PC-3 (cell line): ENCODE data around the gene LSMEM2. TPM values are rescaled to one million over a fixed set of nuclear protein-coding genes. Genes with fewer than 3 reads are reported as not detected.

Source experiments
- ATAC-seq: fragments of 200-7000 bp; cut with Tn5 transposase; 2 replicates; pipeline ENCODE4 v1.9.1; 2020; ENCODE audit warnings: mild to moderate bottlenecking, moderate library complexity
- BruUV-seq: library from RNA; stranded (reverse); fragments of 400-500 nt; replicated peaks from 2 replicates; lab custom pipeline; 2021; lab: Mats Ljungman, UMichigan
- CTCF ChIA-PET: fragments of 300-600 bp; sonication (Branson Sonifier 250); formaldehyde crosslinking; loops from one replicate; lab custom pipeline; 2022; ENCODE audit warnings: antibody characterized with exemption; lab: Charles Lee
- POLR2A ChIA-PET: fragments of 300-600 bp; sonication (Branson Sonifier 250); formaldehyde crosslinking; loops from one replicate; lab custom pipeline; 2022; ENCODE audit warnings: antibody characterized with exemption; ENCODE audit not compliant: unreplicated experiment; lab: Charles Lee
- DNase-seq: peaks from one replicate; pipeline ENCODE4 v3.0.0-alpha.2; 2015
- H2AFZ ChIP-seq: fragments of 300-600 bp; sonication (generic); 2 replicates; pipeline ENCODE4 v1.6.0; 2016; ENCODE audit warnings: antibody characterized with exemption, low read length
- H3F3A ChIP-seq: fragments of 300-600 bp; sonication (generic); one replicate; pipeline ENCODE4 v1.6.0; 2017; ENCODE audit warnings: antibody characterized with exemption, low read length, control low read depth, mild to moderate bottlenecking; ENCODE audit not compliant: unreplicated experiment
- H3K27ac ChIP-seq: fragments of 300-600 bp; sonication (generic); 2 replicates; pipeline ENCODE4 v1.5.1; 2016; ENCODE audit warnings: mild to moderate bottlenecking, low read length
- H3K27me3 ChIP-seq: fragments of 300-600 bp; sonication (generic); 2 replicates; pipeline ENCODE4 v1.6.1; 2016; ENCODE audit warnings: low read length, mixed read lengths
- H3K36me3 ChIP-seq: fragments of 300-600 bp; sonication (generic); 2 replicates; pipeline ENCODE4 v1.6.1; 2016; ENCODE audit warnings: low read depth, mixed run types, low read length, mixed read lengths
- H3K4me1 ChIP-seq: fragments of 300-600 bp; sonication (generic); 2 replicates; pipeline ENCODE4 v1.5.1; 2016; ENCODE audit warnings: low read length; ENCODE audit not compliant: insufficient read depth
- H3K4me2 ChIP-seq: fragments of 300-600 bp; sonication (generic); 2 replicates; pipeline ENCODE4 v1.6.0; 2016; ENCODE audit warnings: low read length
- H3K4me3 ChIP-seq: fragments of 300-600 bp; sonication (generic); 2 replicates; pipeline ENCODE4 v1.5.1; 2016; ENCODE audit warnings: mild to moderate bottlenecking, low read length, mixed read lengths
- H3K79me2 ChIP-seq: fragments of 300-600 bp; sonication (generic); 2 replicates; pipeline ENCODE4 v1.6.1; 2017; ENCODE audit warnings: low read length, mixed read lengths
- H3K9ac ChIP-seq: fragments of 300-600 bp; sonication (generic); 2 replicates; pipeline ENCODE4 v1.6.0; 2016; ENCODE audit warnings: mild to moderate bottlenecking, low read length
- H3K9me2 ChIP-seq: fragments of 300-600 bp; sonication (generic); replicated peaks from 2 replicates; pipeline ENCODE4 v1.6.1; 2016; ENCODE audit warnings: mixed run types, low read length, mixed read lengths
- H3K9me3 ChIP-seq: fragments of 300-600 bp; sonication (generic); 2 replicates; pipeline ENCODE4 v1.6.1; 2016; ENCODE audit warnings: low read length, mixed read lengths
- H4K20me1 ChIP-seq: fragments of 300-600 bp; sonication (generic); 2 replicates; pipeline ENCODE4 v1.6.1; 2016; ENCODE audit warnings: low read length, mixed read lengths
- EZH2 ChIP-seq: fragments of 300-600 bp; sonication (generic); IDR thresholded peaks from one replicate; pipeline ENCODE4 v1.6.1; 2017; ENCODE audit warnings: antibody characterized with exemption, mild to moderate bottlenecking, low read length; ENCODE audit not compliant: unreplicated experiment
- EZH2phosphoT487 ChIP-seq: fragments of 300-600 bp; sonication (generic); IDR thresholded peaks from 2 replicates; pipeline ENCODE4 v1.6.1; 2018; ENCODE audit warnings: mild to moderate bottlenecking, antibody characterized with exemption, low read length, borderline replicate concordance
- intact Hi-C: fragments of 100-400 bp; cut with micrococcal nuclease; formaldehyde crosslinking; loops from 2 replicates; pipeline ENCODE4 v1.9.0; 2023
- total RNA-seq: library from RNA; depleted of rRNA; stranded (reverse); fragments of >200 nt; gene quantifications from 2 replicates; pipeline ENCODE4 v1.2.3, GENCODE V29; 2014
- TF ChIP-seq, protein P1 (sequence below): fragments of 300-600 bp; sonication (generic); conservative IDR thresholded peaks from 2 replicates; pipeline ENCODE4 v1.5.1; 2017; ENCODE audit warnings: antibody characterized with exemption, low read depth, mild to moderate bottlenecking, low read length

LSMEM2 gene
- total RNA-seq, 1 experiment from 2014 or later = not detected

DNA sequence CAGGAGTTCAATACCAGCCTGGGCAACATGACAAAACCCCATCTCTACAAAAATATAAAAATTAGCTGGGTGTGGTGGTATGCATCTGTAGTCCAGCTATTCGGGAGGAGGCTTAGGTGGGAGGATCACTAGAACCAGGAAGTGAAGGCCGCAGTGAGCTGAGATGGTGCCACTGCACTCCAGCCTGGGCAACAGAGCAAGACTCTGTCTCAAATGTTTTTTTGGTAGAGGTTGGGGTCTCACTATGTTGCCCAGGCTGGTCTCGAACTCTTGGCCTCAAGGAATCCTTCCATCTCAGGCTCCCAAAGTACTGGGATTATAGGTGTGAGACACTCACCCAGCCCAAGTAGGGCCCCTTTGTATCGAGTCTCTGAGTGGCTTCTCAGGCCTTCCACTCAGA lies 15.2 kb downstream of the LSMEM2 start:
- BruUV-seq = no TSS peak

DNA sequence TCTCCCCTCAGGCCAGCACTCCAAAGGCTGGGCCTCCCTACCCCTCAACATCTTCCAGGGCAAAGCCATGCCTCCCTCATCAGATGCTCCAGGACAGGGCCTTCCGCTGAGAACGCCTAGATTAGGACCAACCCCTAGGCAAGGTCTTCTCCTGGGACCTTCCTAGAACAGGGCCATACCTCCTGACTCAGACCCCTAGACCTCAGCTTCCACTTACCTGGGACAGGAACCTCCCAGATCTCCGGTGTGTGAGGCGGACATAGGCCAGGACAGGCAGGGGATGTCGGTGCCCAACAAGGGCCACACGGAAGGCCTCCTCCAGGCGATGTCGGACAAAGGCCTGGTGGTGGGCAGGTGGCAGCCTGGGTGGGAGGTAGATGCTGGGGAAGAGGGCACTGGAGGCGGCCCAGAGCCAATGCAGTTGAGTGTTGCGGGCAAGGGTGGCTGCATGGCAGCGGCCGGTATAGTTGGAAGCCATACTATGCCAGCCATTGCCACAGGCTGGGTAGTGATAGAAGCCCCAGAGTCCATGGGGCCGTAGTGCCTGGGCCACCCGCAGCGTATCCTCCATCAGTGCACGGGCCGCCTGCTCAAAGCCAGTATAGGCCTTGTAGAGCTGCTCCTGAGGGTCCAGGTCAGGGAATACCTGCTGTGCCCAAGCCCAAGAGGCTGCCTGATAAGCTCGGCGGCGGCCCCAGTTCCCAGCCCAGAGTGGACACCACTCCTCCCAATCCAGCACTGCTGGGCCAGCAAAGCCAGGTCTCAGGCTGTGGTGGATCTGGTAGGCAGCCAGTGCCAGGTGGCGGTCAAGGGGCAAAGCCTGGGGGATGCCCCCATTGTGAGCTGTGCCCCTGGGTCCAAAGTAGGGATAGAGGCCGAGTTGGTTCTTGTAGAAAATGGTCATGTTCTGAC lies 15.9 kb downstream of the LSMEM2 start:
- no peaks in the 10 kb centered on the region for H3K9me2 ChIP-seq
- H3K27me3 ChIP-seq = no peaks in the 10 kb centered on the region
- CTCF ChIA-PET = no interaction called here
- peaks cover 17% of the 10 kb centered on the region for H3K4me1 ChIP-seq
- BruUV-seq = no TSS peak
- DNase-seq (no peak), ATAC-seq (no peak)
- intact Hi-C loops = no loop called here
- no peak overlapping the region for H3K4me3 ChIP-seq
- H3K4me2 ChIP-seq = no peak overlapping the region
- H3K36me3 ChIP-seq = peaks cover 9% of the 10 kb centered on the region
- H3K27ac ChIP-seq = no peak overlapping the region
- no peak overlapping the region for H3K9ac ChIP-seq
- peaks cover 4% of the 10 kb centered on the region for H3F3A ChIP-seq
- POLR2A ChIA-PET = no interaction called here
- no peak for TF ChIP-seq EZH2
- peaks cover 36% of the 10 kb centered on the region for H3K79me2 ChIP-seq
- H2AFZ ChIP-seq = no peak overlapping the region
- no peaks in the 10 kb centered on the region for H4K20me1 ChIP-seq
- no peaks in the 10 kb centered on the region for H3K9me3 ChIP-seq

More for the DNA sequence above, 15.2 kb downstream of the LSMEM2 start:
- CTCF ChIA-PET = no interaction called here
- H3K79me2 ChIP-seq = peaks cover 43% of the 10 kb centered on the region
- no peaks in the 10 kb centered on the region for H3K9me3 ChIP-seq
- no peak overlapping the region for H3K27ac ChIP-seq
- H3K9ac ChIP-seq = no peak overlapping the region
- H2AFZ ChIP-seq = no peak overlapping the region
- no peaks in the 10 kb centered on the region for H4K20me1 ChIP-seq
- peaks cover 16% of the 10 kb centered on the region for H3K4me1 ChIP-seq
- ATAC-seq = no peak
- DNase-seq = no peak
- intact Hi-C loops = no loop called here
- no peaks in the 10 kb centered on the region for H3K9me2 ChIP-seq
- POLR2A ChIA-PET = no interaction called here
- no peaks in the 10 kb centered on the region for H3K27me3 ChIP-seq
- H3K36me3 ChIP-seq = peaks cover 15% of the 10 kb centered on the region
- no peak overlapping the region for H3K4me3 ChIP-seq
- no peak overlapping the region for H3K4me2 ChIP-seq
- TF ChIP-seq, protein P1, sequence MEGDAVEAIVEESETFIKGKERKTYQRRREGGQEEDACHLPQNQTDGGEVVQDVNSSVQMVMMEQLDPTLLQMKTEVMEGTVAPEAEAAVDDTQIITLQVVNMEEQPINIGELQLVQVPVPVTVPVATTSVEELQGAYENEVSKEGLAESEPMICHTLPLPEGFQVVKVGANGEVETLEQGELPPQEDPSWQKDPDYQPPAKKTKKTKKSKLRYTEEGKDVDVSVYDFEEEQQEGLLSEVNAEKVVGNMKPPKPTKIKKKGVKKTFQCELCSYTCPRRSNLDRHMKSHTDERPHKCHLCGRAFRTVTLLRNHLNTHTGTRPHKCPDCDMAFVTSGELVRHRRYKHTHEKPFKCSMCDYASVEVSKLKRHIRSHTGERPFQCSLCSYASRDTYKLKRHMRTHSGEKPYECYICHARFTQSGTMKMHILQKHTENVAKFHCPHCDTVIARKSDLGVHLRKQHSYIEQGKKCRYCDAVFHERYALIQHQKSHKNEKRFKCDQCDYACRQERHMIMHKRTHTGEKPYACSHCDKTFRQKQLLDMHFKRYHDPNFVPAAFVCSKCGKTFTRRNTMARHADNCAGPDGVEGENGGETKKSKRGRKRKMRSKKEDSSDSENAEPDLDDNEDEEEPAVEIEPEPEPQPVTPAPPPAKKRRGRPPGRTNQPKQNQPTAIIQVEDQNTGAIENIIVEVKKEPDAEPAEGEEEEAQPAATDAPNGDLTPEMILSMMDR = no peak
- TF ChIP-seq EZH2 = no peak
- TF ChIP-seq EZH2phosphoT487 = no peak
- H3F3A ChIP-seq = peaks cover 4% of the 10 kb centered on the region

- ChIA-PET CTCF (no interaction called here), POLR2A (no interaction called here)
- Histone ChIP-seq H3K36me3 (no peaks in the 10 kb centered on the region), H3K4me1 (peaks cover 26% of the 10 kb centered on the region), H3K9ac (no peak overlapping the region), H3K79me2 (peaks cover 28% of the 10 kb centered on the region), H3K4me3 (no peak overlapping the region), H3K27ac (no peak overlapping the region), H3K4me2 (no peak overlapping the region), H3K27me3 (no peaks in the 10 kb centered on the region), H3K9me3 (no peaks in the 10 kb centered on the region), H2AFZ (no peak overlapping the region), H3K9me2 (no peaks in the 10 kb centered on the region), H4K20me1 (no peaks in the 10 kb centered on the region), H3F3A (no peaks in the 10 kb centered on the region)
- intact Hi-C loops = no loop called here
- TF ChIP-seq EZH2 = no peak
- no peak for TF ChIP-seq EZH2phosphoT487
- TF ChIP-seq, protein P1 = no peak
- BruUV-seq = no TSS peak
- no peak for ATAC-seq
- DNase-seq = no peak
These were observed 16.9 kb downstream of the LSMEM2 start for GRCh38 chr3:50295553-50296431.
